ENCODE results near the gene C1QL1.

DNA sequence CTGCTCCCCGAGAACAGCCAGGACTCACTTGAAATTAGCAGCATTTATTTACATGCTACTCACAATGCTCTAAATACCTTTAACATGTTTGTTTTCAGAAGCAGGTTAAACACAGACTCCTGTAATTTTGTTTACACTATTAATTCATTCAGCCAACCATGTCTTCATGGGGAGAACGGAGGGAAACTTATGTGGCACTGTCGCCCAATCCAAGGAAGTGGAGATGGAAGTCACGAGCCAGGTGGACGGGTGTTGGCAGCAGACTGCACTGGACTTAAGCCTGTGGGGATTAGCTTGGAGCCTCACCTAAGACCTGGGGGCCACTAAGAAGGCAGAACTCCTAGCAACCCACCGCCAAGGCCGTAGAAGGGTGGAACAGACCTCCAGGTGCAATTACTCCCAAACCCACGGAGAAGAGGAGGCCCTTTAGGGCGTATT is 44.0 kb downstream of the C1QL1 start:
- TF ChIP-seq, protein P1, sequence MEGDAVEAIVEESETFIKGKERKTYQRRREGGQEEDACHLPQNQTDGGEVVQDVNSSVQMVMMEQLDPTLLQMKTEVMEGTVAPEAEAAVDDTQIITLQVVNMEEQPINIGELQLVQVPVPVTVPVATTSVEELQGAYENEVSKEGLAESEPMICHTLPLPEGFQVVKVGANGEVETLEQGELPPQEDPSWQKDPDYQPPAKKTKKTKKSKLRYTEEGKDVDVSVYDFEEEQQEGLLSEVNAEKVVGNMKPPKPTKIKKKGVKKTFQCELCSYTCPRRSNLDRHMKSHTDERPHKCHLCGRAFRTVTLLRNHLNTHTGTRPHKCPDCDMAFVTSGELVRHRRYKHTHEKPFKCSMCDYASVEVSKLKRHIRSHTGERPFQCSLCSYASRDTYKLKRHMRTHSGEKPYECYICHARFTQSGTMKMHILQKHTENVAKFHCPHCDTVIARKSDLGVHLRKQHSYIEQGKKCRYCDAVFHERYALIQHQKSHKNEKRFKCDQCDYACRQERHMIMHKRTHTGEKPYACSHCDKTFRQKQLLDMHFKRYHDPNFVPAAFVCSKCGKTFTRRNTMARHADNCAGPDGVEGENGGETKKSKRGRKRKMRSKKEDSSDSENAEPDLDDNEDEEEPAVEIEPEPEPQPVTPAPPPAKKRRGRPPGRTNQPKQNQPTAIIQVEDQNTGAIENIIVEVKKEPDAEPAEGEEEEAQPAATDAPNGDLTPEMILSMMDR (IDR thresholded peaks at IDR 0.05; ENCODE audit: borderline replicate concordance, extremely low read depth, low read length, poor library complexity, severe bottlenecking), result no peak
- no peak for TF ChIP-seq EZH2 (IDR thresholded peaks at IDR 0.05; ENCODE audit: borderline replicate concordance, low read depth, low read length, severe bottlenecking)
